BE2C (cell line): ENCODE measurements around the gene HOXD9.

Experiments
- DNase-seq: peaks from one replicate; pipeline ENCODE4 v3.0.0-alpha.2; 2020
- H3K27me3 ChIP-seq: fragments of 250-450 bp; sonication (Bioruptor Pico); 2 replicates; pipeline ENCODE4 v1.5.1; 2020; ENCODE audit warnings: mild to moderate bottlenecking
- H3K36me3 ChIP-seq: fragments of 250-450 bp; sonication (Bioruptor Pico); 2 replicates; pipeline ENCODE4 v1.5.1; 2020; ENCODE audit warnings: mild to moderate bottlenecking
- H3K4me1 ChIP-seq: fragments of 250-450 bp; sonication (Bioruptor Pico); 2 replicates; pipeline ENCODE4 v1.5.1; 2020
- H3K4me3 ChIP-seq: 2 replicates; pipeline ENCODE4 v1.5.1; 2011; ENCODE audit warnings: low read depth, low read length
- H3K9me3 ChIP-seq: fragments of 250-450 bp; sonication (Bioruptor Pico); 2 replicates; pipeline ENCODE4 v1.5.1; 2020
- CTCF ChIP-seq: IDR thresholded peaks from 2 replicates; pipeline ENCODE4 v1.5.1; 2012; ENCODE audit warnings: mild to moderate bottlenecking, low read depth, low read length

HOXD9 gene

DNA sequence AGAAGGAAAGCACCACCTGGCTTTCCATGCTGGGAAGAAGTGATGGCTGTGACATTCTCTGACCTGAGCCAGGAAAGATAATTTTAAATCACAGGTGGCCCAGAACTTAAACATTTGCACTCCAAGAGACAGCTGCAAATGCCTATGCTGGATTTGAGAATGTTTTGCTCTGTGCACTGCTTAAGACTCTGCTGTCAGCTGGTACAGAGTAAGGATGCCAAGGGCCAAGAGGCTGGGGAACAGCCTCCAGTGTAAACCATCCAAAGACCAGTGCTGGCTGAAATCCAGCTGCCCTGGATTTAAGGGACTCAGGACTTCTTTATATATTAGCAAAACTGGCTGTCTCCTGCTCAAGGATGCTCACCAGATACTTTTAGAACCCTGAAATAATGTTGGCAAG is 10.9 kb downstream of the HOXD9 start:
- H3K4me1 ChIP-seq: peaks cover 7% of the 10 kb centered on the region; the same call in 1 of the 2 replicates
- no peaks in the 10 kb centered on the region for H3K9me3 ChIP-seq
- H3K4me3 ChIP-seq: no peak overlapping the region
- H3K36me3 ChIP-seq: no peaks in the 10 kb centered on the region
- TF ChIP-seq CTCF: no peak
- no peaks in the 10 kb centered on the region for H3K27me3 ChIP-seq
- no peak for DNase-seq

DNA sequence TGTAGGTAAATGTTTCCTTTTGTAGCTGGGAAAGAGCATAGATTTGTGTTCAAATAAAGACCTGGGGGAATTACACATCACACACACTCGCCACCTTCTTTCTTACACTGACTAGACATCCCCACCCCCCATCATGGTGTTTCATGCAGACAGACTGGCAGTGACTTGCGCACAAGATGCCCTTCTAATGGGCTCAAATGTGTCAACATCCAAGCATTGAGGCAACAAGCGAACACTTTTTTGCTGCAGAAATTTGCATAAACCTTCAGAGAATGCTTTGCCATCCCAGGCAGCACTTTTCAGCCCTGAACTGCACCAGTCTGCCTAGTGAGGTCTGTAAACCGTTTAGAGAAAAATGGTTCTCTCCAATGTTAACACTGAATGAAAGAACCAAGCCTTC is 11.5 kb downstream of the HOXD9 start:
- H3K4me1 ChIP-seq: peaks cover 7% of the 10 kb centered on the region; the same call in 1 of the 2 replicates
- H3K9me3 ChIP-seq: no peaks in the 10 kb centered on the region
- no peaks in the 10 kb centered on the region for H3K27me3 ChIP-seq
- no peak overlapping the region for H3K4me3 ChIP-seq
- no peak for TF ChIP-seq CTCF
- no peak for DNase-seq
- H3K36me3 ChIP-seq: no peaks in the 10 kb centered on the region

GRCh38 chr2:176135035-176135440 is 12.5 kb downstream of the HOXD9 start:
- Histone ChIP-seq H3K36me3 (no peaks in the 10 kb centered on the region), H3K4me3 (peak overlapping the region; percentile 73; the same call in 1 of the 2 replicates), H3K9me3 (no peaks in the 10 kb centered on the region), H3K4me1 (peaks cover 7% of the 10 kb centered on the region; the same call in 1 of the 2 replicates), H3K27me3 (no peaks in the 10 kb centered on the region)
- DNase-seq: no peak
- no peak; the same call in 1 of the 2 replicates for TF ChIP-seq CTCF

GRCh38 chr2:176136374-176137251 is 14.1 kb downstream of the HOXD9 start:
- Histone ChIP-seq H3K9me3 (no peaks in the 10 kb centered on the region), H3K36me3 (no peaks in the 10 kb centered on the region), H3K4me1 (peaks cover 7% of the 10 kb centered on the region; the same call in 1 of the 2 replicates), H3K27me3 (no peaks in the 10 kb centered on the region), H3K4me3 (peak overlapping the region; percentile 73)
- no peak for TF ChIP-seq CTCF
- peak; percentile 48 for DNase-seq

GRCh38 chr2:176137252-176137580 is 14.7 kb downstream of the HOXD9 start:
- Histone ChIP-seq H3K36me3 (no peaks in the 10 kb centered on the region), H3K4me1 (peaks cover 7% of the 10 kb centered on the region; the same call in 1 of the 2 replicates), H3K4me3 (peak overlapping the region; percentile 73), H3K9me3 (no peaks in the 10 kb centered on the region), H3K27me3 (no peaks in the 10 kb centered on the region)
- no peak for TF ChIP-seq CTCF
- no peak for DNase-seq

- H3K27me3 ChIP-seq: no peaks in the 10 kb centered on the region
- H3K36me3 ChIP-seq: no peaks in the 10 kb centered on the region
- no peak for TF ChIP-seq CTCF
- no peak for DNase-seq
- peak overlapping the region; percentile 73 for H3K4me3 ChIP-seq
- H3K4me1 ChIP-seq: peaks cover 7% of the 10 kb centered on the region; the same call in 1 of the 2 replicates
- no peaks in the 10 kb centered on the region for H3K9me3 ChIP-seq
Measured at GRCh38 chr2:176137906-176138305, 15.4 kb downstream of the HOXD9 start.
